ENCODE measurements around the gene WDR70. TPM values are rescaled to one million over a fixed set of nuclear protein-coding genes. Genes with fewer than 3 reads are reported as not detected.

The WDR70 gene
- polyA plus RNA-seq, 1 of the 3 experiments (the other 2 are of a cell fraction), result 14.2 TPM

GRCh38 chr5:37490931-37491330 is 111.8 kb downstream of the WDR70 start (continued):
- TF ChIP-seq PBX3 (IDR thresholded peaks at IDR 0.05) (no peak), ZBTB33 (IDR thresholded peaks at IDR 0.05; ENCODE audit: borderline replicate concordance, low read depth) (no peak), USF2 (IDR thresholded peaks at IDR 0.05; ENCODE audit: borderline replicate concordance, low read depth, low read length) (no peak)

- Histone ChIP-seq H4K20me1 (ENCODE audit: insufficient read depth) (no peaks in the 10 kb centered on the region), H3K27me3 (ENCODE audit: insufficient read depth) (no peaks in the 10 kb centered on the region), H3K27ac (ENCODE audit: low read depth in 2 of 2, low read length in 1 of 2) (no peak overlapping the region), H3K9me2 (no peaks in the 10 kb centered on the region), H3K9ac (no peak overlapping the region), H3K4me1 (ENCODE audit: control insufficient read depth in 1 of 2, insufficient read depth in 2 of 2, low read depth in 1 of 2, low read length in 1 of 2) (peaks cover 7 to 9% of the 10 kb centered on the region in 2 experiments; a peak in 2 of 4 replicates), H3K4me2 (no peak overlapping the region), H3K79me2 (ENCODE audit: insufficient read depth) (peaks cover 6% of the 10 kb centered on the region; the same call in 1 of the 2 replicates), H3K4me3 (ENCODE audit: low read depth in 2 of 2, low read length in 1 of 2) (no peak overlapping the region), H3K36me3 (replicated peaks in 1 of 2; ENCODE audit: control insufficient read depth in 1 of 2, insufficient read depth in 2 of 2, low read length in 1 of 2) (peaks cover 0 to 7% of the 10 kb centered on the region in 2 experiments), H3F3A (replicated peaks; ENCODE audit: insufficient read depth) (peaks cover 11% of the 10 kb centered on the region), H3K9me3 (no peaks in the 10 kb centered on the region), H2AFZ (ENCODE audit: low read depth) (no peak overlapping the region)
- POLR2A ChIA-PET, result no interaction called here
- TF ChIP-seq IRF3 (IDR thresholded peaks at IDR 0.05; ENCODE audit: low read depth, low read length), result no peak
- TF ChIP-seq NRF1 (IDR thresholded peaks at IDR 0.05; ENCODE audit: low read depth, low read length), result no peak
- no peak for TF ChIP-seq RAD21 (IDR thresholded peaks at IDR 0.05; ENCODE audit: low read length)
- no peak for TF ChIP-seq NFIC (IDR thresholded peaks at IDR 0.05; ENCODE audit: borderline replicate concordance)
- TF ChIP-seq REST (IDR thresholded peaks at IDR 0.05; ENCODE audit: low read depth, low read length), result no peak
- no peak for TF ChIP-seq MAX (IDR thresholded peaks at IDR 0.05; ENCODE audit: low read depth)
- no peak for TF ChIP-seq ZBTB33 (IDR thresholded peaks at IDR 0.05; ENCODE audit: borderline replicate concordance, low read depth)
- TF ChIP-seq GABPA (IDR thresholded peaks at IDR 0.05; ENCODE audit: low read depth), result no peak
- no peak for TF ChIP-seq FOSL2 (IDR thresholded peaks at IDR 0.05; ENCODE audit: borderline replicate concordance, low read depth)
- no peak for TF ChIP-seq TCF12 (IDR thresholded peaks at IDR 0.05)
- no peak for TF ChIP-seq POLR2AphosphoS5 (IDR thresholded peaks at IDR 0.05; ENCODE audit: low read depth, low read length)
- no peak for TF ChIP-seq EZH2phosphoT487 (IDR thresholded peaks at IDR 0.05; ENCODE audit: borderline replicate concordance, low read depth)
- no peak for TF ChIP-seq USF1 (IDR thresholded peaks at IDR 0.05; ENCODE audit: borderline replicate concordance, low read depth)
- 95% methylated on average over 2 of the region's 2 CpGs for WGBS (ENCODE audit: low lambda C conversion rate)
- DNase-seq, result no peak
- CTCF ChIA-PET, result interaction anchor here (1.2 kb wide), 1 partner anchor 700 kb away, joined by 3 read pairs; no protein-coding TSS in a partner anchor
Observed at GRCh38 chr5:37492778-37493555, 113.8 kb downstream of the WDR70 start.
